Prostate gland (tissue), 2 donors: ENCODE results near the gene RNU5D-1. TPM values are rescaled to one million over a fixed set of nuclear protein-coding genes. Genes with fewer than 3 reads are reported as not detected.

ENCODE experiments used
- DNase-seq: peaks from one replicate; pipeline ENCODE4 v3.0.0-alpha.2; 2019; ENCODE audit warnings: low spot score
- H3K27ac ChIP-seq, 2 donors: fragments of 200-600 bp; sonication (generic); 2 replicates each; pipeline ENCODE4 v1.5.1; 2017 to 2019
- H3K27me3 ChIP-seq: fragments of 200-600 bp; sonication (generic); replicated peaks from 2 replicates; pipeline ENCODE4 v1.5.1; 2019; ENCODE audit not compliant: insufficient read depth
- H3K36me3 ChIP-seq, 2 donors: fragments of 200-600 bp; sonication (generic); 1 replicate in 1 of 2; 2 replicates in 1 of 2; pipeline versions ENCODE4 v1.5.1 to v1.8.1; 2017 to 2019
- H3K4me1 ChIP-seq: fragments of 200-600 bp; sonication (generic); replicated peaks from 2 replicates; pipeline ENCODE4 v1.5.1; 2019
- H3K4me3 ChIP-seq, 2 donors: fragments of 200-600 bp; sonication (generic); 2 replicates each; pipeline ENCODE4 v1.5.1; 2017 to 2019
- H3K9me3 ChIP-seq: fragments of 200-600 bp; sonication (generic); 2 replicates; pipeline ENCODE4 v1.5.1; 2017
- POLR2A ChIP-seq: fragments of 450-650 bp; IDR thresholded peaks from one replicate; pipeline ENCODE4 v1.6.1; 2016; ENCODE audit warnings: antibody characterized with exemption, mild to moderate bottlenecking
- POLR2AphosphoS5 ChIP-seq: sonication (generic); formaldehyde crosslinking; IDR thresholded peaks from one replicate; pipeline ENCODE4 v1.6.1; 2017; ENCODE audit warnings: antibody characterized with exemption
- WGBS: methylation state at CpG from one replicate; pipeline ENCODE4 v1.1.5; 2018; 5-methylcytosine and 5-hydroxymethylcytosine counted together
- intact Hi-C: fragments of 100-400 bp; cut with DNase I; formaldehyde crosslinking; loops from one replicate; pipeline ENCODE4 v1.14.2; 2022
- total RNA-seq, 2 donors: library from RNA; depleted of rRNA; stranded (reverse); fragments of >200 nt; gene quantifications; one replicate each; pipeline ENCODE4 v1.1.0, GENCODE V29; 2016
- TF ChIP-seq, protein P1 (sequence below), 4 experiments: fragments of 200-600 bp in 2 of 4; fragments of 450-650 bp in 2 of 4; sonication (generic) in 2 of 4; IDR thresholded peaks; 1 replicate in 3 of 4; 2 replicates in 1 of 4; pipeline ENCODE4 v1.5.1; 2016 to 2019; ENCODE audit warnings: antibody characterized with exemption in 4 of 4, mild to moderate bottlenecking in 2 of 4, moderate library complexity in 2 of 4

Gene RNU5D-1
- total RNA-seq, 2 donors from 2014 or later, result not detected

DNA sequence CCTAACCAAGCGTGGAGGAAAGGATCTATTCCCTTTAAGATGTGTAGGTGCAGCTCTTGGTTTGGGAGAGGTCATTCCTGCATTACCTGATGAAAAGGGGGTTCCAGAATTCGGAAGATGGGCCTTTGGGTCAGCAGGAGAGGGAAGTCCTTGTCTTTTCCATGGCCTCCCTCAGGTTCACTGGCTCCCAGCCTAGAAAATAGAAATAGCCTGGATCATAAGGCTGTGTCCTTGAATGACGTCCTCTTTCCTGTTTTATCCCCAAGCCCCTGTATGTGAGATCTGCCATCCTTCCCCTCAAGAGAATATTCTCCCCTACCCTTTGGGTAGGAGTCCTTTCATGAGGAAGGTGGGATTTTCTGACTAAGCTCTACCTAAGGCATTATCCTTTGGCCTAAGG lies 29.9 kb upstream of the RNU5D-1 start:
- no peaks in the 10 kb centered on the region for H3K27me3 ChIP-seq
- WGBS, result 97% methylated on average over 3 of the region's 3 CpGs
- intact Hi-C loops, result no loop called here
- H3K36me3 ChIP-seq, result no peaks in the 10 kb centered on the region
- no peaks in the 10 kb centered on the region for H3K4me1 ChIP-seq
- TF ChIP-seq, protein P1, sequence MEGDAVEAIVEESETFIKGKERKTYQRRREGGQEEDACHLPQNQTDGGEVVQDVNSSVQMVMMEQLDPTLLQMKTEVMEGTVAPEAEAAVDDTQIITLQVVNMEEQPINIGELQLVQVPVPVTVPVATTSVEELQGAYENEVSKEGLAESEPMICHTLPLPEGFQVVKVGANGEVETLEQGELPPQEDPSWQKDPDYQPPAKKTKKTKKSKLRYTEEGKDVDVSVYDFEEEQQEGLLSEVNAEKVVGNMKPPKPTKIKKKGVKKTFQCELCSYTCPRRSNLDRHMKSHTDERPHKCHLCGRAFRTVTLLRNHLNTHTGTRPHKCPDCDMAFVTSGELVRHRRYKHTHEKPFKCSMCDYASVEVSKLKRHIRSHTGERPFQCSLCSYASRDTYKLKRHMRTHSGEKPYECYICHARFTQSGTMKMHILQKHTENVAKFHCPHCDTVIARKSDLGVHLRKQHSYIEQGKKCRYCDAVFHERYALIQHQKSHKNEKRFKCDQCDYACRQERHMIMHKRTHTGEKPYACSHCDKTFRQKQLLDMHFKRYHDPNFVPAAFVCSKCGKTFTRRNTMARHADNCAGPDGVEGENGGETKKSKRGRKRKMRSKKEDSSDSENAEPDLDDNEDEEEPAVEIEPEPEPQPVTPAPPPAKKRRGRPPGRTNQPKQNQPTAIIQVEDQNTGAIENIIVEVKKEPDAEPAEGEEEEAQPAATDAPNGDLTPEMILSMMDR (IDR thresholded peaks at IDR 0.05), result no peak
- TF ChIP-seq POLR2AphosphoS5 (no peak), POLR2A (no peak)
- DNase-seq, result no peak
- no peaks in the 10 kb centered on the region for H3K9me3 ChIP-seq
- H3K4me3 ChIP-seq, result no peak overlapping the region
- H3K27ac ChIP-seq, result no peak overlapping the region

DNA sequence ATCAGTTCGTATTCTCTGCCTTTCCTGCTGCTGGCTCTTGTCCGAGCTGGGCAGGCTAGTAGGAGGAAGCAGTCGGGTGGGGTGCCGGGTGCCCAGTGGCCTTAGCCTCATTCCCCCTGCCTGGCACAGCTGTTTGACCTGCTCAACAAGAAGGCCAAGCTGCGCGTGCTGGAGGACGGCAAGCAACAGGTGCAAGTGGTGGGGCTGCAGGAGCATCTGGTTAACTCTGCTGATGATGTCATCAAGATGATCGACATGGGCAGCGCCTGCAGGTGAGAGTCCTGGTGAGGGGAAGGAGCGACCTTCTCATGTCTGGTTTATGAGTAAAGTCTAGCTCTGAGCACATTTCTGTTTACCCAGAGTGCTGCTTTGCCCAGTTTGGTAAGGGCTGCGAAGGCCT lies 28.1 kb upstream of the RNU5D-1 start:
- no peaks in the 10 kb centered on the region for H3K9me3 ChIP-seq
- H3K36me3 ChIP-seq, result no peaks in the 10 kb centered on the region
- no peak overlapping the region for H3K4me3 ChIP-seq
- DNase-seq, result no peak
- intact Hi-C loops, result no loop called here
- 91% methylated on average over 11 of the region's 11 CpGs for WGBS
- no peaks in the 10 kb centered on the region for H3K4me1 ChIP-seq
- no peaks in the 10 kb centered on the region for H3K27me3 ChIP-seq
- no peak overlapping the region for H3K27ac ChIP-seq
- no peak for TF ChIP-seq POLR2A
- TF ChIP-seq, protein P1 (IDR thresholded peaks at IDR 0.05), result no peak
- no peak for TF ChIP-seq POLR2AphosphoS5

DNA sequence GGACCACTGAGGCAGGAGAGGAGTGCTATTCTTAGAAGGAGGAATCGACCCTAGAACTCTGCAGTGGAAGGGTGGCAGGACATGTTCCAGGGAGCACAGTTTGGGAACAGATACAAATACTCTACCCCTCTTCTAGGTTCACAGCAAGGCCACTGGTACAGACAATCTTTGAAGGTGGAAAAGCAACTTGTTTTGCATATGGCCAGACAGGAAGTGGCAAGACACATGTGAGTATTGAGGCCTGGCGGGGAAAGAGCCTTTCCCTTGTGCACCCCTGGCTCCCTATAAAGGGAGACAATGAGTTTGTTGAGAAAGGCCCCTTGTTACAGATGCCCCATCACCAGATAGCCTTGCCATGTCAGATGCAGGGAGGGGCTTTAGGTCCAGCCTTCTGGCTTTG lies 26.4 kb upstream of the RNU5D-1 start:
- Histone ChIP-seq H3K9me3 (no peaks in the 10 kb centered on the region), H3K27ac (no peak overlapping the region), H3K4me3 (no peak overlapping the region), H3K27me3 (no peaks in the 10 kb centered on the region), H3K36me3 (no peaks in the 10 kb centered on the region), H3K4me1 (no peaks in the 10 kb centered on the region)
- TF ChIP-seq POLR2AphosphoS5 (no peak), POLR2A (no peak)
- TF ChIP-seq, protein P1 (IDR thresholded peaks at IDR 0.05), result no peak
- 96% methylated on average over 2 of the region's 2 CpGs for WGBS
- DNase-seq, result no peak
- intact Hi-C loops, result no loop called here

DNA sequence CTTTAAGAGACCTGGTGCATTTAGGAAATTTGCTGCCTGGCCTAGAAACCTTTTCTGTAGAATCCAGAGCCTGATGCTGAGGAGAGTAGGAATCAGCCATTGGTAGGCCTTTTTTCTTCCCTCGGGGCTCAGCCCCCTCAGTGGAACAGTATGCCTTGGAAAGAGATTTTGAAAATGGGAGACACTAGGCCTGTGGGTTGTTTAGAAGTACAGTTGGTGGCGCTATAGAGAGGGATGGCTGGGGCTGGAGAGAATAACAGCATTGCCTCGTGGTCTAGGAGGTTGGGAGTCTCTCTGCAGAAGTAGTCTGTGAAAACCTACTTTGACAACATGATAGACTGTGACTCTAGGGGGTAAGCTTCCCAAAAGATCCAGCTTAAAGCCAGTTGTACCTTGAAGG lies 16.9 kb upstream of the RNU5D-1 start:
- Histone ChIP-seq H3K36me3 (no peaks in the 10 kb centered on the region), H3K4me3 (no peak overlapping the region), H3K4me1 (no peaks in the 10 kb centered on the region), H3K27me3 (no peaks in the 10 kb centered on the region), H3K9me3 (no peaks in the 10 kb centered on the region), H3K27ac (no peak overlapping the region)
- 96% methylated on average over 3 of the region's 3 CpGs for WGBS
- intact Hi-C loops, result no loop called here
- no peak for DNase-seq
- TF ChIP-seq POLR2AphosphoS5, result no peak
- TF ChIP-seq, protein P1 (IDR thresholded peaks at IDR 0.05), result no peak
- TF ChIP-seq POLR2A, result no peak

DNA sequence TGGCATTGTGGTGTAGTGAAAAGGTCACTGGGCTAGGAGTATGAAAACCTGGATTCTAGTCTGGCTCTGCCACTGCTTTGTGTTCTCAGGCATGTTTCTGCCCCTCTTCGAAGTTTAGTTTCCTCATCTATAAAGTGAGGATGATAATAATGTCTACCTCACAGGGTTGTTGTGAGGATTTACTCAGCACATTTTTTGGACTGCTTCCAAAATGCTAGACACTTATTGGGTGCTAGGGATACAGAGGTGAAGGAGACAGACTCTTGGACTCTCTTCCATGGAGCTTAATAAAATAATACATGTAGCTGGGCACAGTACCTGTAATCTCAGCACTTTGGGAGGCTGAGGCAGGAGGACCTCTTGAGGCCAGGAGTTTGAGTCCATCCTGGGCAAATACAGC lies 12.2 kb upstream of the RNU5D-1 start:
- H3K27ac ChIP-seq, result no peak overlapping the region
- no peak for DNase-seq
- TF ChIP-seq, protein P1 (IDR thresholded peaks at IDR 0.05), result no peak
- no peak for TF ChIP-seq POLR2AphosphoS5
- TF ChIP-seq POLR2A, result no peak
- no peaks in the 10 kb centered on the region for H3K36me3 ChIP-seq
- H3K9me3 ChIP-seq, result no peaks in the 10 kb centered on the region
- no peak overlapping the region for H3K4me3 ChIP-seq
- H3K27me3 ChIP-seq, result no peaks in the 10 kb centered on the region
- no peaks in the 10 kb centered on the region for H3K4me1 ChIP-seq
- intact Hi-C loops, result no loop called here
- 81% methylated on average over 1 of the region's 1 CpG for WGBS
